IPS-15b (cell line): ENCODE measurements around the gene MOGAT3.

Experiments used
- H3K27me3 ChIP-seq: one replicate; pipeline ENCODE4 v1.6.1; 2013; ENCODE audit warnings: low read length; ENCODE audit not compliant: control insufficient read depth, insufficient read depth
- H3K36me3 ChIP-seq: one replicate; pipeline ENCODE4 v1.6.1; 2013; ENCODE audit warnings: low read length; ENCODE audit not compliant: control insufficient read depth, insufficient read depth
- H3K4me1 ChIP-seq: one replicate; pipeline ENCODE4 v1.6.1; 2013; ENCODE audit warnings: mild to moderate bottlenecking, low read length; ENCODE audit not compliant: control insufficient read depth, insufficient read depth
- H3K4me3 ChIP-seq: one replicate; pipeline ENCODE4 v1.5.1; 2013; ENCODE audit warnings: low read depth, low read length
- H3K9ac ChIP-seq: one replicate; pipeline ENCODE4 v1.6.1; 2013; ENCODE audit warnings: low read depth, mild to moderate bottlenecking, low read length
- H3K9me3 ChIP-seq: one replicate; pipeline ENCODE4 v1.6.1; 2013; ENCODE audit warnings: mild to moderate bottlenecking, low read length; ENCODE audit not compliant: control insufficient read depth, insufficient read depth

The MOGAT3 gene

GRCh38 chr7:101226721-101227120, 25.9 kb upstream of the MOGAT3 start:
- Histone ChIP-seq H3K4me1 (peaks cover 4% of the 10 kb centered on the region), H3K9ac (no peak overlapping the region), H3K9me3 (no peaks in the 10 kb centered on the region), H3K27me3 (no peaks in the 10 kb centered on the region), H3K4me3 (no peak overlapping the region), H3K36me3 (peaks cover 16% of the 10 kb centered on the region)

DNA sequence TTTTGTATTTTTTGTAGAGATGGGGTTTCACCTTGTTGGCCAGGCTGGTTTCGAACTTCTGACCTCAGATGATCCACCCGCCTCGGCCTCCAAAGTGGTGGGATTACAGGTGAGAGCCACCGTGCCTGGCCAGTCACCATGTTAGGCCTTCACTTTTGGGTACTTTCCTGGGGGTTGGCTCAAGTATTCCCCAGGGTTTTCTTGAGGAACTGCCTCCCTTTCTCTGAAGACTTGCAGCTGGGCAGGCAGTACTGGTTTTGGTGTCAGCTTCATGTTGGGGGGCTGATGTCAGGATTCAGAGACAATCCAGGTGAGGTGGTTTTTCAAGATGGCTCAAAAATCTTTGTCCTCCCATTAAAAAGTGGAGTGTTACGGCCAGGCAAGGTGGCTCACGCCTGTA, 24.8 kb upstream of the MOGAT3 start:
- no peaks in the 10 kb centered on the region for H3K4me1 ChIP-seq
- H3K36me3 ChIP-seq: peaks cover 16% of the 10 kb centered on the region
- no peaks in the 10 kb centered on the region for H3K27me3 ChIP-seq
- H3K9ac ChIP-seq: no peak overlapping the region
- H3K4me3 ChIP-seq: no peak overlapping the region
- no peaks in the 10 kb centered on the region for H3K9me3 ChIP-seq

DNA sequence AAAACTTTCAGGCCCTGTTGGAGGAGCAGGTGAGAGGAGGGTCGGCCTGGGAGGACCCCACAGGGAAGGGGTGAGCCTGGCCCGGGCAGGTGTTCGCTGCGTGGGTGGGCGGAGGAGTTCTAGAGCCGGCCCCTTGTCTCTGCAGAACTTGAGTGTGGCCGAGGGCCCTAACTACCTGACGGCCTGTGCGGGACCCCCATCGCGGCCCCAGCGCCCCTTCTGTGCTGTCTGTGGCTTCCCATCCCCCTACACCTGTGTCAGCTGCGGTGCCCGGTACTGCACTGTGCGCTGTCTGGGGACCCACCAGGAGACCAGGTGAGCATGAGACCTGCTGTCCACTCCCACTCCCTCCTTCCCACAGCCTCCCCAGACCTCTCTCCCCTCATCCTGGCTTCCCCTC, 22.7 kb upstream of the MOGAT3 start:
- Histone ChIP-seq H3K9ac (no peak overlapping the region), H3K36me3 (peaks cover 16% of the 10 kb centered on the region), H3K4me1 (no peaks in the 10 kb centered on the region), H3K4me3 (no peak overlapping the region), H3K9me3 (no peaks in the 10 kb centered on the region), H3K27me3 (no peaks in the 10 kb centered on the region)

DNA sequence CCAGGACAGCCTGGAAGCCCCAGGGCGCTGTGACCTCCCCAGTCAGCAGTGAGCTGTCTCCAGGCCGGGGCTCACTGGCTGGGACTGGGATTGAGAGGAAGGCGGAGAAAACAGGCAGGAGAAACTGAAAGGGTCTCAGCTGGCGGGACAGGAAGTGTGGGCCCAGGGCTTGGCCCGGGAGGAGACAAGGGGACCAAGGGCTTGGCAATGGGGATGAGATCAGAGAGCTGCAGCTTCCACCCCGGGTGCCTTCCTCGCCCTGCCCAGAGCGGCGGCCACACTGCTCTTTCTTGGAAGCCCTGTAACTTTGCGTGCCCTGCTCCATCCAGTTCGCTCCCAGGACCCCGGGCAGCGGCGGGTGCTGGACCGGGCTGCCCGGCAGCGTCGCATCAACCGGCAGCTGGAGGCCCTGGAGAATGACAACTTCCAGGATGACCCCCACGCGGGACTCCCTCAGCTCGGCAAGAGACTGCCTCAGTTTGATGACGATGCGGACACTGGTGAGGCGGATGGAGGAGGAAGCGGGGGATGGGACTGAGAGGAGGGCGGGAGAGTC, 21.5 kb upstream of the MOGAT3 start:
- Histone ChIP-seq H3K9ac (no peak overlapping the region), H3K4me1 (no peaks in the 10 kb centered on the region), H3K27me3 (no peaks in the 10 kb centered on the region), H3K36me3 (peaks cover 13% of the 10 kb centered on the region), H3K4me3 (no peak overlapping the region), H3K9me3 (no peaks in the 10 kb centered on the region)

- Histone ChIP-seq H3K4me1 (no peaks in the 10 kb centered on the region), H3K27me3 (no peaks in the 10 kb centered on the region), H3K4me3 (no peak overlapping the region), H3K9ac (no peak overlapping the region), H3K36me3 (peaks cover 13% of the 10 kb centered on the region), H3K9me3 (no peaks in the 10 kb centered on the region)
These were observed 19.5 kb upstream of the MOGAT3 start for GRCh38 chr7:101220295-101220694.

DNA sequence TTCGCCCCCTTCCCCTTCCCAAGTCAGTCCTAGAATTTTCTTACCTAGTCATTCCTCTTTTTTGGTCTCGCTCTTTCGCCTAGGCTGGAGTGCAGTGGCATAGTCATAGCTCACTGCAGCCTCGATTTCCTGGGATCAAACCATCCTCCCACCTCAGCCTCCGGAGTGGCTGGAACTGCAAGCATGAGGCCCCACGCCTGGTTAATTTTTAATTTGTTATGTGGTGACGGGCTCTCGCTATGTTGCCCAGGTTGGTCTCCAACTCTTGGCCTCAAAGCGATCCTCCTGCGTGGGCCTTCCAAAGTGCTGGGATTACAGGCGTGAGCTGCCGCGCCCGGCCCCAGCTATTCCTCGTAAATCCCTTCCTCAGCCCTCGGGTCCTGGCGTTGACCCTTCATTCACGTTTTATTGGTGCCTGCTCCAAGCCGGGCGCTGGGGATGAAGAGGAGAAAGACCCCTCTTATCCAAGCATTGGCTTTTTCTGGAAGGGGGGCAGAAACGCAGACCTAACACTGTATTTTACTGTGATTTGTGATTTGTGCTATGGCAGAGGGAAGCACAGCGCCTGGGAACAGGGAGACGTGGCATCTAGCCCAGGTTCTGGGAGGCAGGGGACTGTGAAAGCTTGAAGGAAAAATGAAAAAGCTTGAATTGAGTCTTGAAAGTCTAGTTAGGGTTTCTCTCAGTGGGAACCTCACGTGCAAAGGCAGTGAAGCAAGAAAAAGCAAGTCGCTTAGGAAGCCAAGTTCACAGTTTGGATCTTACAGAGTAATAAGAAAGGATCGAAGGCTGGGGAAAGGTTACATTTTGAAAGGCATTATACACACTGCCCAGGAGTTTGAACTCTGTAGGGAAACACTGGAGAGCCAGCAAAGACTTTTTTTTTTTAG, 17.6 kb upstream of the MOGAT3 start:
- H3K27me3 ChIP-seq: no peaks in the 10 kb centered on the region
- H3K4me3 ChIP-seq: peak overlapping the region; percentile 98
- H3K9me3 ChIP-seq: no peaks in the 10 kb centered on the region
- H3K4me1 ChIP-seq: no peaks in the 10 kb centered on the region
- peak overlapping the region; percentile 60 for H3K9ac ChIP-seq
- H3K36me3 ChIP-seq: peaks cover 7% of the 10 kb centered on the region

- Histone ChIP-seq H3K9ac (peak within 1 kb of the TSS; percentile 60), H3K9me3 (no peaks in the 10 kb centered on the region), H3K4me1 (no peaks in the 10 kb centered on the region), H3K27me3 (no peaks in the 10 kb centered on the region), H3K4me3 (peak within 1 kb of the TSS; percentile 98), H3K36me3 (peaks cover 4% of the 10 kb centered on the region)
These were observed 16.8 kb upstream of the MOGAT3 start, which contains the start of the genes PLOD3 and ZNHIT1 for GRCh38 chr7:101217388-101218235. Gene PLOD3 (minus strand): TSS chr7:101217581. CDS start chr7:101217274, 307 bp downstream. Gene ZNHIT1 (plus strand): TSS chr7:101218165. CDS start chr7:101218196, 31 bp downstream.

DNA sequence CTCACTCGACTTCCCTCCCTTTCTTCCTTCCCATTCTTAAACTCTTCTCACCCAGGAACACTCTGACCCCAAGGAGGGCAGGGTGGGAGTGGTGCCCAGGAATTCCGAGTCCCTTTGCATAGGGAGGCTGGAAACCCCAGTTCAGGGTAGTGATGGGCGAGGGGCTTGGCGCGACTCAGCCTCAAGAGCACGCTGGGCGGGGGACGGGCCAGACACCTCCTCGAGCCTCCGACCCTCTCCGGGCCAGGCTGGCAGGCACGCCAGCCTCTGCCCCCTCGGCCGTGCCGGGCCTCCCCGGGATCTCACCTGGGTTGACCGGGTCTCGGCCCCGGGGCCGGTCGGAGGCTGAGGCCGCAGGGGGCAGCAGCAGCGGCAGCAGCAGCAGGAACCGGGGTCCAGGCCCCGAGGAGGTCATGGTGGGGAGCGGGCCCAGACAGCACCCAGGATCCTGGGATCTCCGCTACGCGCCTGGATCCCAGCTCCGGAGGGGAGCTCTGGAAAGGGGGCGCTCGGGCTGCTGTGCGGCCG, 16.1 kb upstream of the MOGAT3 start:
- Histone ChIP-seq H3K27me3 (no peaks in the 10 kb centered on the region), H3K4me1 (no peaks in the 10 kb centered on the region), H3K9ac (no peak overlapping the region), H3K9me3 (no peaks in the 10 kb centered on the region), H3K36me3 (peaks cover 3% of the 10 kb centered on the region), H3K4me3 (peak overlapping the region; percentile 98)

- H3K27me3 ChIP-seq: no peaks in the 10 kb centered on the region
- H3K4me3 ChIP-seq: peak overlapping the region; percentile 98
- H3K9ac ChIP-seq: peak overlapping the region; percentile 60
- no peaks in the 10 kb centered on the region for H3K4me1 ChIP-seq
- H3K36me3 ChIP-seq: peaks cover 10% of the 10 kb centered on the region
- no peaks in the 10 kb centered on the region for H3K9me3 ChIP-seq
These were observed 15.4 kb upstream of the MOGAT3 start for GRCh38 chr7:101216001-101216859.

- Histone ChIP-seq H3K9me3 (no peaks in the 10 kb centered on the region), H3K36me3 (peaks cover 27% of the 10 kb centered on the region), H3K4me3 (no peak overlapping the region), H3K27me3 (no peaks in the 10 kb centered on the region), H3K4me1 (no peaks in the 10 kb centered on the region), H3K9ac (no peak overlapping the region)
These were observed 11.2 kb upstream of the MOGAT3 start for GRCh38 chr7:101212014-101212413.

- Histone ChIP-seq H3K4me3 (no peak overlapping the region), H3K36me3 (peaks cover 28% of the 10 kb centered on the region), H3K9ac (no peak overlapping the region), H3K9me3 (no peaks in the 10 kb centered on the region), H3K4me1 (no peaks in the 10 kb centered on the region), H3K27me3 (no peaks in the 10 kb centered on the region)
These were observed 10.7 kb upstream of the MOGAT3 start for GRCh38 chr7:101211501-101211900.
